Urothelium cell line (cell line): ENCODE results near the gene FAM53A.
A peak's percentile ranks its signal among the peaks of the same experiment; 100 is the strongest.

ENCODE experiments used
- DNase-seq: peaks from one replicate; pipeline ENCODE4 v3.0.0; 2011; ENCODE audit warnings: low spot score, mixed read lengths
- FAIRE-seq: peaks from 2 replicates; lab custom pipeline; 2011; peaks lifted over from hg19 to GRCh38; lab: Jason Lieb, UNC

The FAM53A gene

DNA sequence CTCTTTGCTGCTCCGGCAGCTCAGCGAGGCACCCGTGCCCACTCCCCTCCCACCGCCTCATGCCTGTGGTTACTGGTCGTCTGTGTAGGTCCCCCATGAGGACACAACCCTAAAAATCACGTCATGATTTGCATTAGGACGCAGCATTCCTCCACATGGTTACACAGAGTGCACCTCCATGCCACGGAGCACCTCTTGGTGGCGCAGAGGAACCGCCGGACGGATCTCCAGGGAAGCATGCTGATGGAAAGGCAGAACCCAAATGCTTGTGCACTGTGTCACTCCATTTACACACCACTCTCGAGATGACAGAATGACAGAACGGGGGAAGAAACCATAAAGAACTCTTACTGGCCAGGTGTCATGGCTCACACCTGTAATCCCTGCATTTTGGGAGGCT, 22.4 kb downstream of the FAM53A start:
- FAIRE-seq (no peak), DNase-seq (no peak)

DNA sequence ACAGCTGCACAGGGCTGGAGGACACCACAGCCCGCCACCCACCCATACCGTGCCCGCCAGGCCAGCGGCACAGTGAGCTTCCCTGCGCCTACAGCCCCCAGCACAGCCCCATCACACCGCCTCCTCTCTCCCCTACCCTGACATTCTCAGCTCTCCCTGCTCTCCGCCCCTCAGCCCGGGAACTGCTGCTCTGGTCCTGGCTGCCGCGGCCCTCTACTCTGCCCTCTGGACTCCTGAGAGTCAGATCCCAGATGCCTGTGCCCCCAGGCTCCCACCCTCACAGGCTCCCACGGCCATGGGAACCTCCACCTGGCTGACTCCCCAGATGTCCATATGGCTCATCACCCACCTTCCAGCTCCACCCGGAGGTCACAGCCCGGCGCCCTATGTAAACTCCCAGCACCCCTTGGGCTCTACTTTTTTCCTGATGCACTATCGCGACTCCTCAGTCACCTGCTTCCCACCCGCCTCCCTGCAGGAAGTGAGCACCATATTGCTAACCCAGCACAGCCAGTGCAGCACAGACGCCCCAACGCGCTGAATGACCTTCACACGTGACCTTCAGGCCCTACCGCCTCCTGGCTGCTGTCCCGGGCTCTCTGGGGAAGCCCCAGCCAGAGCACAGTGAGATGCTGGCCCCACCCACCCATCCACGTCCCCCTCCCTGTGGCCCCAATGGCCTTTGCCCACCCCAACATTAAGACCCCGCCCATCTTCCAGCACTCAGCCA, 23.0 kb downstream of the FAM53A start:
- no peak for FAIRE-seq
- no peak for DNase-seq

DNA sequence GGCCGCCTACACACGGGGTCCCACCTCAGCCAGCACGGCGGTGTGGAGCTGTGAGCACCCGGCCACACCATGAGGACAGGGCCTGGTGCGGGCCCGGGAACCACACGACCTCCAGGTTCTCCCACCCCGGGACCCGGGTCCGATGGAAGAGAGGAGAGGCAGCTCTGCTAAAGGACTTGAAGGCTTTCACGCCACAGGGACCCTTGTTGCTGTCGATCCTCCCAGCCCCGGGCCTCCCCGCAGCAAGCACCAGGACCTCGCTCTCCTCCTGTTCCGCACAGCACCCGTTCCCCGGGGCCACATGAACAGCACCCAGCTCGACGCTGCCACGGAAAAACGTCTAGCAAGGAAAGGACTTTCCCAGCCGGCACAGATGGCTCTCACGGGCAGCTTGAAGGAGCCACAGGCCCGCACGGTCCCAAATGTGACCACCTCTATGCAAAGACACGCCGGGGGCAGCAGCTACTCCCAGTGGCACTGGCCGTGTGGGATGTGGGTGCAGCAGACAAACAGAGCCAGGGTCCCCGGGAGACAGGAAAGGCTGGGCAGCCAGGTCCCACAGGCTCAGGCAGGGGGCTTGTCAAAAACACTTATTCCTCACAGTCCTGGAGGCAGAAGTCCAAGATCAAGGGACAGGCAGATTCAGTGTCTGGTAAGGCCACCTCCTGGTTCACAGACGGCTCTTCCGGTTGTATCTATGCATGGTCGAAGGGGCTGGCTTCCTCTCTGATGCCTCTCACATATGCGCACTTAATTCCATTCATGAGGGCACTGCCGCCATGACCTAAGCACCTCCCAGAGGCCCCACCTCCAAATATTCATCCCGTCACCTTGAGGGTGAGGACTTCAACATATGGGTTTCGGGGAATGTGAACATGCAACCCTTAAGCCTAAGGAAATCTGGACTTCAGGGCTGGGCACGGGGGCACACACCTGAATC, 24.7 kb downstream of the FAM53A start:
- no peak for FAIRE-seq

DNA sequence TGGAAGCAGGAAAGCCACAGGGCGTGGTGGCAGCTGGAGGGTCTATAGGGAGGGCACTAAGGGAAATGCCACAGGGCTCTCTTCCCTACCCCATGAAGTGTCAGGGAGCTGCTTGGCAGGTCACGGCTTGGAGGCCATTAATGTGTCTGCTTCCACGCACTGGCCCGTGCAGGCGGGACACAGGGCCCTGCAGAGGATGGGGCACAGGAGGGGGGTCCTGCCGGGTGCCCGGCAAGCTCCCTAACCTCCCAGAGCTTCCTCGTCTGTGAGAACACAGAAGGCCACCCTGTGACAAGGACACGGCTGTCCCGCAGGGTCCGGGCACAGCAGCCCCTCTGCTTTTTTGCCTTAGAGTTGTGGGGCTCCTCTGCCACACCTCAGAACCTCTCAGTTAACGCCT, 25.5 kb downstream of the FAM53A start:
- no peak for DNase-seq
- no peak for FAIRE-seq

More for the DNA sequence above, 24.7 kb downstream of the FAM53A start:
- DNase-seq: no peak

DNA sequence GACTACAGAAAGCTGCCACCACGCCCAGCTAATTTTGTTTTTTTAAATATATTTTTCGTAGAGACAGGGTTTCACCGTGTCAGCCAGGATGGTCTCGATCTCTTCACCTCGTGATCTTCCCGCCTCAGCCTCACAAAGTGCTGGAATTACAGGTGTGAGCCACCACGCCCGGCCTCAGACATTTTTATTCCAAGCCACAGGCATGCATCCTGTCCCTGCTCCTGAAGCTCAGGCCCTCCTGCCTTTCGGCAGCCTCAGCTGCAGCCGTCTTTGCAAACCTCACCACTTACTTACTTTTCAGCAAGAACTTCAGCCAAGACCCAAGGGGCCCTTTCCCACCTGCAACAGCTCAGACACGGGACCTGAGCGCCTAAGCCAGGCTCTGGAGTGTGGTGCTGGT, 26.0 kb downstream of the FAM53A start:
- no peak for DNase-seq
- no peak for FAIRE-seq

DNA sequence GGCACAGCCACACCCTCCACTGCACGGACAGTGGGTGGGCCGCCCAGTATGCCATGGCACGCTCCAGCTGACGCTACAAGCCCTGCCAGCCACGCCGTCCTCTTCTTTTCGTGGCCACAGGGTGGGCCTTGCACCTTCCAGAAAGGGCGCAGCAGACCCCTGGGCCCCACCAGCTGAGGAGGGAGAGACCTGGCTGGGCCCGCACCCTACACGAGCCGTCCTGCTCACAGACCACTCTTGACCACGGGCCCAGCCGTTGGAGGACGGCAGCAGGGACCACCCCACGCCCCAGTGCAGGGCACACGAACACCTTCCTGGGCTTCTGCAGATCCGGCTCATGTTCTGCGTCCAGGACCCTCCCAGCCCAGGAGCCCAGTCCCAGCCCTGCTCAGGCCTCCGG, 27.1 kb downstream of the FAM53A start:
- FAIRE-seq (no peak), DNase-seq (no peak)

DNA sequence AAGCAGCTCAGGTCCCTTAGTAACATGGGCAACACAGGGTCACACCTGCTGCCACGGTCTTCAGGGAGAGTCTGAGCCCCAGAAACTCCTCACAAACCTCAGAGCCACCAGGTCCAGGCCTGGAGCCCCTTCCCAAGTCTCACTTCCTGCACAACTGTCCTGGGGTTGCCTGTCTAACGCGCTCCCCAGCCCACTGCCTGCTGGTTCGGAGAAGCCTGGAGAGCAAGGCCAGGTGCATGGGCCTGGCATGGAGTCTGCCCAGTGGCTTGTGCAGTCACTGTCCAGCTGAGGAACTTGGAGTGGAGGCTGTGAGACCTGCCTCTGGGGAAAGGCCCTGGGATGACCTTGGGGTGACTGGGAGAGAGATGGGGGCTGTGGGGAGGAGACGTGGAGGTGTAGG, 28.0 kb downstream of the FAM53A start:
- DNase-seq: no peak
- FAIRE-seq: no peak

DNA sequence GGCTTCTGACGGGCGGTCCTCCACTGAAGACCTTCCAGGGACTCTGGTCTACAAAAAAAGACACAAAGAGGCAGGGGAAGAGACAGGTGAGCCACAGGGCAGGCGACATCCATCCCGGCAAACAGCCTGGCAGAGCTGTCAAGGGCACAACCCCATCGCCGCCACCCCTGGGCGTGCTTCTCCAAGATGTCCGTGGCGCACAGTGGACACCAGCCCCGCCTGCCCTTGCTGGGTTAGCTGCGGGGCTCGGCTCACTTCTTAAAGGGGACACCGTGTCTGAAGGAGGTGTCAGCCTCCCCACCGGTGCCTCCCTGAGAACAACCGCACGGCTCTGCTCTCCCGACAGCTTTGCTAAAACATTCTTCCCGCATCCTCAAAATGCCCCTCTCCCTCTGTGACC, 28.4 kb downstream of the FAM53A start:
- DNase-seq (no peak), FAIRE-seq (no peak)

DNA sequence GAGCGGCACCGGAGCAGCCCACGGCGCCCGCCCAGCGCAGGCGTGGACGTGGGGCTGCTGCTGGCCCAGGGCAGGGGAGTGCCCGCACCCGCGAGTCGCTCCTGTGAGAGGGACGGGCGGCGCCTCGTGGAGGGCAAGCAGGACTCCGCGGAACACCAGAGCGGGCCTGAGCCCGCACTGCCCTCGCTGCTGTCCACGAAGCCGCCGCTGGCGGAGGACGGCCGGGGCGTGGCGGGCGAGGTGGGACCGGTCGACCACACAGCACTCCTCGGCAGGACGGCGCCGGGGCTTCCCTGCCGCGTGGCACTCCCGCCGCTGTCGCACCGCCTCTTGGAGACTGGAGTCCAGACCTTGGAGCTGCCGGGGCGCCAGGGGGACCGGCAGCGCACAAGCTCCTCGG, 29.0 kb downstream of the FAM53A start:
- FAIRE-seq (no peak), DNase-seq (no peak)

DNA sequence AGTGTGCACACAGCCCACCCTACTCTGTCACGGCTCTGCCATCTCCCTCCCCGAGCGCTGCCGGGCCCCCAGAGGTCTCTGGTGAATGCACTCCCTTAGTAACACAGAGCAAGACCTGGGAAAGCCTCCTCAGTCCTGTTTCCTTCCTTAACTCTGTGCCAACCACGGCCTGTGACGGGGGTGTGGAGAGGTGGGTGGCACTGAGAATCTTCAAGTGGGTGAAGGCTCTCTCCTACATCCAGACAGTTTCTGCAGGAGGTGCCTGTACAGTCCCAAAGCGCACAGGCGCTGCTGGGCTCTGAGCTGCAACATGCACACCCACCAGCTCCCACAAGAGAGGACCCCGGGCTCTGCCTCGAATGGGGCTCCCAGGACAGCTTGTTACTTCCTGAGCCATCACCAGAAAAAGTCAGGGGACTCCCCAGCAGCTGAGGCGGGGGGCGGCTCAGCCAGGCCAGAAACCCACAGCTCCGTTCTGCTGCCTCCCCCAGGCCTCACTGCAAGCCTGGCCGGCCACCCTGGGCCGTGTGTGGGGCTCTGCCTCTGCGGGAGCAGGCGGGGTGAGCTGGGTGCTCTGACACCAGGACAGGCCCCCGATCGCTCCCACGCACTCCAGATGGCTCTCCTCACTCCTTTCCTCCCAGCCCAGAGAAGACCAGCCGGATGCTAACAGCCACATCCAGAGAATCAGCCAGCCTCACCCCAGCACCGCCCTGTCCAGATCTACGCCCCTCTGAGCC, 29.7 kb downstream of the FAM53A start:
- DNase-seq (no peak), FAIRE-seq (no peak)

DNA sequence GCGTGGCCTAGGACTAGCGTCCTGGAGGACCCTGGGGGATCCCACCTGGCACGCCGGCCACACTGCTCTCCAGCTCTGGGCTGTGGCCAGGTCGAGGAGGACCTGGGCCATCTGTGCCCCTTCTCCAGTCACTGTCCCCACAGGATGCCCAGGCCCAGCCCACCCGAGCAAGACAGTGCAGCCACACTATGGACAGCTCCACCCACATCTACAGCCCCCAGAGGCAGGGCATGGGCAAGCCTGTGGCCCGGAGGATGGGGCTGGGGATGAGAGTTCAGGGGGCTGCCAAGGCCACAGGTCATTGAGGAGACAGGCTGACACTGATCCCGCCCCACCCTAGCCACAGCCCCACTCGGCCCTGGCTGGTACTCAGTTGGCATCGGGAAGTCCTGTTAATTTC, 30.3 kb downstream of the FAM53A start:
- no peak for FAIRE-seq
- no peak for DNase-seq

DNA sequence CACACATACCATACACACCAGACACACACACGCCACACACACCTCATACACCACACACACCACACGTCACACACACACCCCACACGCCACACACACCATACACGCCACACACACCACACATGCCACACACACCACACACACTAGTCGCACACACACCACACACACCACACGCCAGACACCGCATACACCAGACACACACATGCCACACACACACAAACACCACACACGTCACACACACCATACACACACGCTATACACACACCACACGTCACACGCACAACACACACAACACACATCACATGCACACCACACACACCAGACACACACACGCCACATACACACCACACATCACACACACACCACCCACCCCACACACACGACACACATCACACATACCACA, 32.0 kb downstream of the FAM53A start:
- FAIRE-seq (peak; percentile 99), DNase-seq (no peak)

DNA sequence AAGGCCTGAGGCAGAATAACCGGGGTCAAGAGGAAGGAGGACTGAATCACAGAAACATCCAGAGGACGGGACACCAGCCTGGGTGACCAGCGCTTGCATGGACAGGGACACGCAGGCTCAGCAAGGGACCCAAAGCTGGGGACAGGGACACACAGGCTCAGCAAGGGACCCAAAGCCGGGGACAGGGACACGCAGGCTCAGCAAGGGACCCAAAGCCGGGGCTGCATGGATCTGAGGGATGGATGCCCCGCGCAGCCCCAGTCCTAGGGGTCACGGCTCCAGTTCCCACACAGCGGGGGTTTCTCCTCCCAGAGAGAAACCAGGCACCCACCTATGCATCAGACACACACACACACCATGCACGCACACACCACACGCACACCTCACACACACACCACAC, 32.5 kb downstream of the FAM53A start:
- DNase-seq (no peak), FAIRE-seq (no peak)

DNA sequence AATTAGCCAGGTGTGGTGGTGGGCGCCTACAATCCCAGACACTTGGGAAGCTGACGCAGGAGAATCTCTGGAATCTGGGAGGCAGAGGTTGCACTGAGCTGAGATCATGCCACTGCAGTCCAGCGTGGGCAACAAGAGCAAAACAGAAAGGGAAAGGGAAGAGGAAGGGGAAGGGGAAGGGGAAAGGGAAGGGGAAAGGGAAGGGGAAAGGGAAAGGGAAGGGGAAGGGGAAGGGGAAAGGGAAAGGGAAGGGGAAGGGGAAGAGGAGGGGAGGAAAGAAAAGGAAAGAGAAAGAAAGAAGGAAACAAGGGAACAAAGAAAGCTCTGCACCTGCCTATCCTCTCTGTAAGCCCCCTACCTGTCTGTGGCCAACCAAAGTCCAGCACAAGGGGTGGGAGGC, 35.2 kb downstream of the FAM53A start:
- DNase-seq (no peak), FAIRE-seq (no peak)

DNA sequence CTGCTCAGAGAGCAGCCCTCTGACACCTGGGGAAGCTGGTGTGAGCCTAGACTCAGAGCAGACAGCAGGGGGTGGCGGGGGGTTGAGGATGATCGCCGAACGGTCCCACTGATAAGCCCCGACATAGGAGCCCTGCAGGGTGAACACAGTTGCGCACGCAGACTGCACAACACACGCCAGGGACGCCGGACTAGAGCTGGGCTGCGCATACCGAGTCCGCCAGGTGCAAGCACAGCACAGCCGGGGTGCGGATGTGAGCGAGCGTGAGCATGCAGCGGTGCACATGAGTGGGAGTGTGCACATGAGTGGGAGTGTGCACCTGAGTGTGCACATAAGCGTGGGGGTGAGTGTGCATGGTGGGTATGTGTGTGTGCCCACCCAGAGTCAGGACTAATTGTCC, 36.7 kb downstream of the FAM53A start:
- no peak for DNase-seq

DNA sequence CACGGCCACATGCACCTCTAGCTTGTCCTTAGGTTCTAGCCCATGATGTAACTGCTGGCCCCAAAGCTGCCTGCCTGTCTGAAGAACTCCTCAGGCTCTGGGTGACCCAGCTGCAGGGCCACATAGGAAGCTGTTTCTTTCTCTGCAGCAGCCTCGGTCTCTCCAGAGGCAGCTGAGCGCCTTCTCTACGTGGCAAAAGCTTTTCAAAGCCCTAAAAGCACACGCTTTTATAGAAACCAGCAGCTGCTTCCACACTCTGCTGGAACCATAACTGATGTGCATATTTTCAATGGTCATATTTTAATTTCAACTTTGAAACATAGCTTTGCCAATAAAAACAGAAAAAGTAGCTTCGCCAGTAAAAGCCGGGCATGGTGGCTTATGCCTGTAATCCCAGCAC, 37.4 kb downstream of the FAM53A start:
- FAIRE-seq (no peak), DNase-seq (no peak)

More for the DNA sequence above, 36.7 kb downstream of the FAM53A start:
- no peak for FAIRE-seq

DNA sequence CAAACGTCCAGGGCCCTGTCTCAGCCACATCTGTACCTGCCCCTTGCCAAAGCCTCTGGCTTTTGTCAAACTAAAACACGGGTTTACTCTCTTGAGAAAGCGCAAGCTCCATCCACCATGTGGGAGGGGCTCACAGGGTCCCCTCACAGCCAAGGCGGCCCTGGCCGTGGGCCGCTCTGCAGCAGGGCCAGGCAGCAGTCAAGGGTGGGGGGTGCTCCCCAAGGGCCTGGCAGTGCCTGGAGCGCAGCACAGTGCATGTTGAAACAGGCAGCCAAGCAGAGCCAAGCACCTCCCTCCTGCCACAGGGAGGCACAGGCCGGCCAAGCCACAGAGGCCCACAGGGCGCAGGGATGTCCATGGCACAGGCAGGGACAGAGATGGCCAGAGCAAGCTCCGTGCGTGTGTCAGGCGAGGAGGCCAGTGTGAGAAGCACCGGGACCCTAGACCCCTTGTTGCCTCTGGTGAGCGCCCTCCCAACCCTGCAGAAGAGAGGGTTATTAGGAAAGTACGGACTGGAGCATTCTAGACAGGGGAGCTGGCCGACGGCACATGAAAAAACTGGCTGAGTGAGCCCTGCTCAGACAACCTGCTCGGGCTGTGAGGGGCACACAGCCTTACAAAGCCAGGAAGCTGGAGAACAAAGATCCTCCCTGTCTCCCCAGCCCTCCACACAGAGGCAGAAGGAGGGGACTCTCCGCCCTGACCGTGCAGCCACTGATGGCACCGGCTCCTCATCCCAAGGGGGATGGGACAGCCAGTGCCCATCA, 39.0 kb downstream of the FAM53A start:
- FAIRE-seq: no peak
- DNase-seq: no peak

DNA sequence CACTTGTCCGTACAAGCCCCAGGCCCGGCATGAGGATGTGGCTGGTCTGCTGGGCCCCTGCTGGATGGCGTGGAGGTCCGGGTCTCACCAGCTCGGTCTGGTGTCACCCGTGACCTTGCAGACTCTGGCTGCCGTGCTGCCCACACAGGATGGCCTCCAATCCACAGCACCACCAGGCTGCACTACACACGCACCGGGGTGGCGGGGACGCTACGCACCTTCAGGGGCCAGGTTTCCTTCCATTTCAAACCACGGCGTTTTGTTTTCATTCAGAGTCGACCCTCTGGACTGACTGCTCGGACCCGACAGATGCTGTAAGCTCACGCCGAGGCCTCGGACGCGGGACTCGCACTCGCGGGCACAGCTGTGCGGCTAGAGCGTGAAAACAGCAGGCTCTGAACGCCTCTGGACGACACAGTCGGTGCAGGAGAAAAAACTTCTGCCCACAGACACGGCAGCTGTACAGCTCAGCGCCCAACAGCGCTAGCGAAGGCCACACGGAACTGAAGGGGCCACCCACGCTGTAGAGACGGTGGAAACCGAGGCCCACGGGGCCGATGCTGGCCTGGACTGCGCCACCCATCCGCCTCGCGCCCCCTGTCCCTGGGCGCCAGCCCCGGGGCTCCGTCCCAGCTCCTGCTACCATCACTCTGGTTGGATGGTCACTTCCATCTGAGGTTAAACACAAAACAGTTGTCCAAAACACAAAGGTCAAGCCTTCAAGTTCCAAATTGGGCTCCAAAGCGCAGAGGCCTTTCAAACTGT, 40.0 kb downstream of the FAM53A start:
- FAIRE-seq: no peak
- no peak for DNase-seq

DNA sequence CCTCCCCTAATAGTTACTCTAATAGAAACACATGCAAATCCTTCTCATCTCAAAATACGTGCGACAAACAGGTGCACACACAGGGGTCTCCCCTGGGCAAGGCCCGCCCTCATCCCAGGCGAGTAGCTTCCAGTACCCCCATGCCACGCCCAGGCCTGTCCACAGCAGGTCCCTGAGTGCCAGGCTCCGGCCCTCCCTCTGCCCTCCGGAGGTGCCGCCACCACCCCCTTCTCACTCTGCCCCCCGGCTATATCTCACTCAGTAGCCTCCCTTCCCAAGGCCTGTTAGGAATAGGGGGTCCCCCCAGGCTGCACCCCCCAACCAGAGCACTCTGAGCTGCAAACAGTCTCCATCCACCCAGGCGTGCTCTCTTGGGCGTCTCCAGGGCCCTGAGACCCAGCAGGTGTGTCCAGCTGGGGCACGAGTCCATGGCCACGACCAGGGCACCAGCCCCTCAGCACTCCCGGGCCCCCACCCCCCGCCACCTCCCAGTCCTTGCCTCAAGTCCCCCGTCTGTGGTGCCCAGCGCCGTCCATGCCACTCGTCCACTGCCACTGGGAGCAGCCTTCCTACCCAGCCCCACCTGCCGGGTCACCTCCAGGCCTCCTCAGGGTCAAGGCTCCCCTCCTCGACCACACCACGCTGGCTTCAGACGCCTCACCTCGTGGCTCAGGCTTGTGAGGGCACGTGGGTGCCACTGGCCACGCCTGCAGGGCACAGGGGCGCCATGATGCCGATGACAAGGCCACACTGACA, 41.7 kb downstream of the FAM53A start:
- FAIRE-seq (no peak), DNase-seq (no peak)
